Esophagus muscularis mucosa (tissue), 3 donors: ENCODE measurements around the gene CCDC92.

Source experiments
- POLR2A ChIP-seq: fragments of 450-650 bp; IDR thresholded peaks from one replicate; pipeline ENCODE4 v1.6.1; 2017; ENCODE audit warnings: antibody characterized with exemption, moderate library complexity, mild to moderate bottlenecking, low read depth
- POLR2AphosphoS5 ChIP-seq, 2 donors: sonication (generic); formaldehyde crosslinking; IDR thresholded peaks; one replicate each; pipeline ENCODE4 v1.6.1; 2017; ENCODE audit warnings: antibody characterized with exemption in 2 of 2
- TF ChIP-seq, protein P1 (sequence below), 3 experiments: fragments of 200-600 bp in 2 of 3; fragments of 450-650 bp in 1 of 3; sonication (generic) in 2 of 3; IDR thresholded peaks; one replicate each; pipeline ENCODE4 v1.5.1; 2017 to 2019; ENCODE audit warnings: antibody characterized with exemption in 3 of 3, mild to moderate bottlenecking in 2 of 3, moderate library complexity in 1 of 3

DNA sequence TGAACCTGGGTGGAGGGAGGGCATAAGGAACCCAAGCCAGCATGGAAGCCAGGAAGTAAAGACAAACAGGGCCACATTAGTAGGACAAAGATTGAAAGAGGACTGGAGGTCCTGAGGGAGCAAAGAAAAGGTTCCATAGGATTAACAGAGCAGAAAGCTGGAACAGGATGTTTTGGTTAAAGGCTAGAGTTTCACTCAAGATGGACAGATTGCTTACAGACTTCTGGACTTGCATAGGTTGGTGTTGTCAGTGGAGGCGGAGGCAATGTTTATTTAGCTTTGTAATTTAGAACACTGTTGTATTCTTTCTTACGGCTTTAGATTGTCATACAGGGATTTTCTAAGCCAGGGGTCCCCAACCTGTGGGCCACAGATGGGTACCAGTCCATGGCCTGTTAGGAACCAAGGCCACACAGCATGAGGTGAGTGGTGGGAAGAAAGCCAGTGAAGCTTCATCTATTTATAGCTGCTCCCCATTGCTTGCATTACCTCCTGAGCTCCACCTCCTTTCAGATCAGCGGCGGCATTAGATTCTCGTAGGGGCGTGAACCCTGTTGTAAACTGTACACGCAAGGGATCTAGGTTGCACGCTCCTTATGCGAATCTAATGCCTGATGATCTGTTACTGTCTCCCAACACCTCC is 31.7 kb upstream of the CCDC92 start:
- TF ChIP-seq, protein P1, sequence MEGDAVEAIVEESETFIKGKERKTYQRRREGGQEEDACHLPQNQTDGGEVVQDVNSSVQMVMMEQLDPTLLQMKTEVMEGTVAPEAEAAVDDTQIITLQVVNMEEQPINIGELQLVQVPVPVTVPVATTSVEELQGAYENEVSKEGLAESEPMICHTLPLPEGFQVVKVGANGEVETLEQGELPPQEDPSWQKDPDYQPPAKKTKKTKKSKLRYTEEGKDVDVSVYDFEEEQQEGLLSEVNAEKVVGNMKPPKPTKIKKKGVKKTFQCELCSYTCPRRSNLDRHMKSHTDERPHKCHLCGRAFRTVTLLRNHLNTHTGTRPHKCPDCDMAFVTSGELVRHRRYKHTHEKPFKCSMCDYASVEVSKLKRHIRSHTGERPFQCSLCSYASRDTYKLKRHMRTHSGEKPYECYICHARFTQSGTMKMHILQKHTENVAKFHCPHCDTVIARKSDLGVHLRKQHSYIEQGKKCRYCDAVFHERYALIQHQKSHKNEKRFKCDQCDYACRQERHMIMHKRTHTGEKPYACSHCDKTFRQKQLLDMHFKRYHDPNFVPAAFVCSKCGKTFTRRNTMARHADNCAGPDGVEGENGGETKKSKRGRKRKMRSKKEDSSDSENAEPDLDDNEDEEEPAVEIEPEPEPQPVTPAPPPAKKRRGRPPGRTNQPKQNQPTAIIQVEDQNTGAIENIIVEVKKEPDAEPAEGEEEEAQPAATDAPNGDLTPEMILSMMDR (IDR thresholded peaks at IDR 0.05): no peak
- TF ChIP-seq POLR2AphosphoS5 (IDR thresholded peaks at IDR 0.05) (no peak), POLR2A (no peak)
